GM19043 (cell line): Measurements from ENCODE around the gene SRRM3.
"Not testable (repeated sequence)": the region's sequence is repeated elsewhere in the genome, so short reads cannot be mapped to it uniquely, and the experiment has no call there.

ENCODE experiments used
- ATAC-seq: cut with Tn5 transposase; IDR thresholded peaks from one replicate; pipeline ENCODE4 v1.9.1; 2021; ENCODE audit warnings: low read depth; ENCODE audit not compliant: unreplicated experiment

SRRM3 gene

GRCh38 chr7:76310102-76310957 is 108.6 kb downstream of the SRRM3 start:
- no peak for ATAC-seq

- not testable (repeated sequence) for ATAC-seq
Observed at GRCh38 chr7:76311838-76312237, 110.1 kb downstream of the SRRM3 start.

DNA sequence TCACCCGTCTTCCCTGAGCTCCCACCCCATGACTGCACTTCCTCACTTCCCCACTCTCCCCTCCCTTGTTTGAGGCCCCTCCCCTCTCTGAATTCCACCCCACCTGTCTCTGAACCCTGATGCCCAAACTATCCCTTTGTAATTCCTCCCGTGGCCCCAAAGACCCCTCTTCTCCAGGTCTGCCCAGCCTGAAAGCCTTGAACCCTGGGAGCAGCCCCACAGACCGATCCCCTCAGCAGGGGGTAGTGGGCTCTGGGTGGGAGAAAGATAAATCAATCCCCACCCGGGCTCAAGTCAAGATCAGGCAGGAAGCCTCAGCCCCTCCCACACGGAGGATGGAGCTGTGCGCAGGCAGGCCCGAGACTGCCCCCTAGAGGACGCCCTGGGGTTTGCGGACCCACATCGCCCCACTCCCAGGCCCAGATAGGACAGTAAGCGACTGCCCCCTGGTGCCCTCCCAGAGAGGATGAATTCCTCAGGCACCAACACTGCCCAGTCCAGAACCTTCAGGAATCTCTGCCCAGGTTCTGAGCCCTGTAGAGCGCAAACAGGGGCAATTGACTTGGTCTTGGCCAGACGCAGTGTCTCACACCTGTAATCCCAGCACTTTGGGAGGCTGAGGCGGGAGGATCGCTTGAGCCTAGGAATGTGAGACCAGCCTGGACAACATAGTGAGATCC is 112.5 kb downstream of the SRRM3 start:
- peak; percentile 33 for ATAC-seq

DNA sequence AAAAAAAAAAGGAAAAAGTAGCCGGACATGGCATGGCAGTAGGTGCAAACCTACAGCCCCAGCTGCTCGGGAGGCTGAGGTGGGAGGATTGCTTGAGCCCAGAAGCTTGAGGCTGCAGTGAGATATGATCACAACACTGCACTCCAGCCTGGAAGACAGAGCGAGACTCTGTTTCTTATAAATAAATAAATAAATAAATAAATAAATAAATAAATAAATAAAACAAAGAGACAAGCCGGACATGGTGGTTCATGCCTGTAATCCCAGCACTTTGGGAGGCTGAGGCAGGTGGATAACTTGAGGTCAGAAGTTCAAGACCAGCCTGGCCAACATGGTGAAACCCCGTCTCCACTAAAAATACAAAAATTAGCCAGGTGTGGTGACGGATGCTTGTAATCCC is 113.0 kb downstream of the SRRM3 start:
- not testable (repeated sequence) for ATAC-seq

GRCh38 chr7:76315364-76315763 is 113.7 kb downstream of the SRRM3 start:
- ATAC-seq: no peak

DNA sequence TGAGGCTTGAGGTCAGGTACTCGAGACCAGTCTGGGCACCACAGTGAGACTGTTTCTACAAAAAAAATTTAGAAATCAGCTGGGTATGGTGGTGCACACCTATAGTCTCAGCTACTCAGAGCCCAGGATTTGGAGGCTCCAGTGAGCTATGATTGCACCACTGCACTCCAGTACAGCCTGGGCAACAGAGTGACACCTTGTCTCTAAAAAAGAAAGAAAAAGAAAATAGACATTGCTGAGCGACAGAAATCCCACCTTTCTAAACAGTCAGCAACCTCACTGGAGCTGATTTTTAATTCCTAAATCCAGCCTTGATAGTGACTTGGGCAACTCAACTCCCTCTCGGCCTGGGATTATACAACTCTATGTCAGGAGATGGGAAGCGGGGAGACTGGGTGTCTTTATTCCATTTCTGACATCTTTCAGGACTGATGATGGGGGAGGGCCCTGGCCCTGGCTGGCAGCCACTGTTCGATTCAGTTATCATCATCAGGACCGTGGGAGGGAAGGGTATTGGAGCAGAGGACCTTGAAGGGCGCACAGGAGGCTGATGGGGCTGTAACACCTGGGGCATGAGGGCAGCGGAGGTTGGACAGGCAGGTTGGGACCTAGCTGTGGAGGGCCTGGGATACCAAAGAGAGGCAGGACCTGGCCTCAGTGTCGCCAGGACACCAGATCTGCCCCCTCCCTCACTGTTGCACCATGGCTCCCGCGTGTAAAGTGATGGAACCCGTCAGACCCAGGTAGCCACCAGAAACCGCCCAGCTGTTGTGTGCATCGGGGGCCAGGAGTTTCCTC is 115.5 kb downstream of the SRRM3 start:
- ATAC-seq: no peak

GRCh38 chr7:76317782-76318487 is 116.2 kb downstream of the SRRM3 start:
- peak; percentile 87 for ATAC-seq

GRCh38 chr7:76318488-76319353 is 117.0 kb downstream of the SRRM3 start:
- peak; percentile 43 for ATAC-seq

GRCh38 chr7:76325092-76325491 is 123.4 kb downstream of the SRRM3 start:
- no peak for ATAC-seq

DNA sequence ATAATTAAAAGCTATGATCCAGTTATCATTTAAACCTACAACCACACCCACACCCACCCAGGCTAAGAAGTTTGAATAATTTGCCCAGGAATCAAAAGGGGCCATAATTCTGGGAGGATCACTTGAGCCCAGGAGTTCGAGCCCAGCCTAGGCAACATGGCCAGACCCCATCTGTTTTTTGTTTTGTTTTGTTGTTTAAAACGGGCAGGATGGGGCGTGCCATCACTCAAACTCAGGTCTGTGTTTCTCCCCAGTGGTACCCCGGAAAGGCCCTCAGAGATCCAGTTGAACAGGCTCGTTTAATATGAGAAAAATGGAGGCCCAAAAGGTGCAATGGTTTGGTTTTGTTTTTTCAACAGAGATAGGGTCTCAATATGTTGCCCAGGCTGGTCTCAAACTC is 124.1 kb downstream of the SRRM3 start:
- no peak for ATAC-seq

- no peak for ATAC-seq
Observed at GRCh38 chr7:76326646-76327233, 125.0 kb downstream of the SRRM3 start.

DNA sequence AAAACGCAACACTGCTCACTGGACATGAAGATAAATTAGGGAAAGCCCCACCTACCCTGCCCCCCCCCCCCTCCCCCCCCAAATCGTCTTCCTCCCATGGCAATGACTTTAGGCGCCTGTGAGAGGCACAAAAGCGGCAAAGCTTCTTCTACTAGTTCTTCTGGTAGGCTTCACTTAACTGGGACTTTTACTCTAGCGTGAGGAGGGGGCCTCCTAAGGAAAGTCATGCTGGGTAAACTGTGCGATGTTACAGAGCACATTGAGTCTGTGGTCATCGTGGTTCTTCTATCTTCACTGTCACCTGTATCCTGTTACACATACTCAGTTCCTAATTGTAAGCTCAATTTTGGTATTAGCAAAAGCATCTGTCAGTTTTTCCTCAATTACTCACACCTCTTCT is 125.9 kb downstream of the SRRM3 start:
- no peak for ATAC-seq

GRCh38 chr7:76328389-76328788 is 126.7 kb downstream of the SRRM3 start:
- ATAC-seq: no peak

DNA sequence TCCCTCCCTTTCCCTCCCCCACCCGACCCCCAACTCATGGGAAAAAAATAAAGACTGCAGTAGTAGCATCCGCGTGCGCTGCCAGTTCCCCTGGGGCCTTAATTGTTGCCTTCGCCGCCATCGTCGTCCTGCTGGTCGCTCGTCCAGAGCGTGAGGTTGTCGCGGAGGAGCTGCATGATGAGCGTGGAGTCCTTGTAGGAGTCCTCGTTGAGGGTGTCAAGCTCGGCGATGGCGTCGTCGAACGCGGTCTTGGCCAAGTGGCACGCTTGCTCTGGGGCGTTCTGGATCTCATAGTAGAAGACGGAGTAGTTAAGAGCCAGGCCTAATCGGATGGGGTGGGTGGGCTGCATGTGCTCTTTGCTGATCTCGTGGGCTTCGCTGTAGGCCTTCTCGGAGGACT is 127.8 kb downstream of the SRRM3 start:
- no peak for ATAC-seq

DNA sequence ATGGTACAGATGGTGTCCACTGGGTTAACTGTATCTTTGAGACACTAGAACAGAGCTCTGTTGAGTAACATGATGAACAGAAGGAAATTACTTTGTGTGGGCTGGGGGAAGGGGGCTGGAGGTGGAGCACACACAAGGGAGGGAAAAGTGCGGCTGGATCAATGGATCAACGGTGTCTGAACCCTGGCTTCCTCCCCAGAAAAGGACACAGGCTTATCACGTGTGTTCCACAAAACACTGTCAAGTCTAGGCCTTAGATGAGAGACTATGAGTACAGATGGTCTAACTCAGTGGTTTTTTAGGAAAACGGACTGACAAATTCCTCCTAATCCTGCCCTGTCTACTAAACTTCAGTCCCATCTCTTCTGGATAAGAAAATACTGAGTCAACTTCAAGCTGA is 128.6 kb downstream of the SRRM3 start:
- no peak for ATAC-seq

- ATAC-seq: no peak
Observed at GRCh38 chr7:76330673-76331072, 129.0 kb downstream of the SRRM3 start.

- ATAC-seq: no peak
Observed at GRCh38 chr7:76332078-76332477, 130.4 kb downstream of the SRRM3 start.

- ATAC-seq: no peak
Observed at GRCh38 chr7:76333511-76334101, 131.9 kb downstream of the SRRM3 start.
